ENCODE results near the gene SGPP1.
"Not testable (repeated sequence)": the region's sequence is repeated elsewhere in the genome, so short reads cannot be mapped to it uniquely, and the experiment has no call there.

SGPP1 gene

DNA sequence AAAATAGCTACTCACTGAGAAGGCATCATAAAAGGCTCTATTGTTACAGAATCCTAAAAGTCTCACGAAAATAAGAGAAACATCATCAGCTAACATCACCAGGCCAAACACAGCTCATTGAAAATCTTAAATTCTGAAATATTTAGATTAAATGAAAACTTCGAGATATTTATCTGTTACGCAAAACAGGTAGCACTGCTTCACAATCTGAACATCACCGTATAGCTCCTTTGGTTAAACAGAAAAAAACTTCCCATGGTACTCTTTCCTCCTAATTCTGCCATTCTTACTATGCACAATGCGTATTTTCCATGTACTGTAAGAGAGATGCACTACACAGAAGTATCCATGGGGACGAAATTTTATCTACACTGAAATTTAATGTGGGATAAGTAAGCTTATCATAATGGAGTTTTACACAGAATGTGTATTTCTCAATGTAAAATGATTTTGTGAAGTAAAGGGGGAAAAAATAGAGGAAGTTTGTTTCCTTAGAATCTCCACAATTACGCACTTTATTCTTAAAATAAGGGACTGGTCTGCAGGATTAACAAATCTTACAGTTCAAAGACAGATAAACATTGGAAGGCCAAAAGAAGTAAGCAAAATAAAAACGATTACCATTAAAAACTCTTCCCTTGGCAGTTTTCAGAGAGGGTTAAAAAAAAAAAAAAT is 1.9 kb downstream of the SGPP1 start:
- DNase-seq, result no peak

DNA sequence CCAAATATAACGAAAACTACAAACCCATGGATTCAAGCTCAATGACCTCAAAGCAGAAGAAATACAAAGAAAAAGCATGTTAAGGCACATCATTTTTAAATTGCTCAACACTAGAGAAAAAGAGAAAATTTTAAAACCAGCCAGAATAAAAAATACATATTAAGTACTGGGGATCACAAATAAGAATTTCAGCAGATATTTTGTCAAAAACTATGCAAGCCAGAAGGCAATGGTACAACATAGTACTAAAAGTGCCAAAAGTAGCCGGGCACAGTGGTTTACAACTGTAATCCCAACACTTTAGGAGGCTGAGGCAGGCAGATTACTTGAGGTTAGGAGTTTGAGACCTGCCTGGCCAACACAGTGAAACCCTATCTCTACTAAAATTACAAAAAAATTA is 10.2 kb downstream of the SGPP1 start:
- peak; percentile 15 for DNase-seq

DNA sequence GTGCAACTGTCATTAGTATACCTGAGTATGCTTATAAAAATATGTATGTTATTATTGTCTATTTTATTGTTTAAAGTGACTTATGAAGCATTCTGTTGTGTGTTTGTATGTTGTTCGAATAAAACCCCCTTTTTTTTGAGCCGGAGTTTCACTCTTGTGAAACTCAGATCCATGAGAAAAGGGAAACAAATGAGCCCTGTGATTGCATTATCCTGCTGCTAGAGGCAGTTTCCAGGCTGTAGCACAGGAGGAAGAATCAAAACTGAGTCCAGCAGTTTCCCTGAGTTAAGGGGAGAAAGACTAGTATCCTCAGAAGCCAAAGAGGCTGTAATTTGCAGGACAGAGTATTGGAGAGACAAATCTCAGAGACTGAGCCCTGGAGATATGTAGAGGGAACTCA is 12.5 kb downstream of the SGPP1 start:
- DNase-seq, result no peak

DNA sequence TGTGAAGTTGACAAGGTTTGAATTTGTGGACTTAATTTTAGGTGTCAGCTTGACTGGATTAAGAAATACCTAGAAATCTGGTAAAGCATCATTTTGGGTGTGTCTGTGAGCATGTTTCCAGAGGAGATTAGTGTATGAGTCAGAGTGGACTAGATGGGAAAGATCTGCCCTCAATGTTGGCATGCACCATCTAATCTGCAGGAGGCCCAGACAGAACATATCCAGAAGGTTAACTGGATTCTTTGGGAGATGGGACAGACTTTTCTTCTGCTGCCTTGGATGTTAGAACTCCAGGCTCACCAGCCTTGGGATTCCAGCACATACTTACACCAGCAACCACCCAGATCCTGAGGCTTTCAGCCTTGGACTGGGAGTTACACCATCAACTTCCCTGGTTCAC is 14.1 kb downstream of the SGPP1 start:
- DNase-seq, result no peak

DNA sequence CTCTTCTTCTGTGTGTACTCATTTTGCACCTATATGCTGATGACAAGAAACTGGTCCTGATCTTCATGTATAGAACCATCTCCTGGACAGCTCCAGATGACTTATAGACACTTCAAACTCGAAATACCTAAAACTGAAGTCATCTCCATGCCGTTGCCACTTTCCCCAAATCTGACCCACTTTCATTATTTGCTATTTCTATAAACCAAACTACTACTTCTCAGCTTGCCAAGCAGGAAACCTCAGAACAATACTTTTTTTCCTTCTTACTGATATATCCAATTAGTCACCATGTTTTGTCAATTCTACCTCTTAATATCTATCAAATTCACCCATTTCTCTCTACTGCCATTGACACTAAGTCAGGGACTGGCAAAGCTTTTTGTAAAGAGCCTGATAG is 14.8 kb downstream of the SGPP1 start:
- no peak for DNase-seq

DNA sequence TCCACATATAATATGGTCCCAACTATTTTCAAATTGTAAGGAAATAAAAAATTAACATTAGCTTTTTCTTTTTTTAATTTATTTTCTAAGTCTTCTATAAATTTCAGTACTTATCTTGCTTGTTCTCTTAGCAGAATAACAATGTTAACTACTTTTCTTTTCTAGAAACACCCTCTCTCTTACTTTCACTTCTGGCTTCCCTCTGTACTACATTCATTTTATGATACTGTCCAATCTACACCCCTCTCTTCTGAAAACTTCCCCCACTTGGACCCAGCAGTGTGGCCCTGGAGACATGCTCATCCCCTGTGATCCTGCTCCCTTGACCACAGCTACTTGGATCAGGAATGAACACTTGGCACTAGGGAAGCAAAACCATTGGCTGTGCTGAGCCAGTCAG is 15.7 kb downstream of the SGPP1 start:
- no peak for DNase-seq

DNA sequence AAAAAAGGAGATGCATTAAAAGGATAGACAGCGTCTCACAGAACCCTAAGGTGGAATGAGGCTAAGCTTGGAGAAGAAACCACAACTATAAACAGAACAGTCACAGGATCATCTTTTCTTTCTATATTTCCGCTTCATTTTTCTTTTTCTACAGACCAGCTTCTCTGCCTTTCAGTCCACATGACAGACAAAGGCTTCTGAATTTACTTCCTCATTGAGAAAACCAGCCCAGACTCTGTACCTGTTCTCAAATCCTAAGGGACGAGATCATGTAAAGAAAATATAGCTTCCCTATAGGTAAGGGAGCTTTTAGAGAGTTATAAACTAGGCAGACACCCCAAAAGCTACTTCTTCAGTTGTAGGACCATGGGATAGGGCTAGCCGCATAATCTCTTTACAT is 17.4 kb downstream of the SGPP1 start:
- DNase-seq, result no peak

DNA sequence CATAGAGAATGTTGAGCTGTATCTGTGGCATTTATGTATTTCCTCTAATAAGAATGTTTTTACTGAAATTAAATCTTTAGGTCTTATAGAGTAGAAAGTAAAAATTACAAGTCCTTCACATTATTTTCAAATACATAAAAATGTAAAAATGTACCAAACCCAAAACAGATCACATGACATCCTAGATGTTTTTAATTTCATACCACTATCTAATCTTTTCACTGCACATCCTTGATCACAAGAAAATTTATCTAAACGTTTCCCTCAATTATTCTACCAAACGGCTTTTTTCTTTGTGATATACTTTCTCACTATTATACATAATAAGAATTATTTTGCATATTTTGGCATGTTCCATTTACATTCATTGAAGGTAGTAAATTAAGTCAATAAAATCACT is 18.3 kb downstream of the SGPP1 start:
- no peak for DNase-seq

DNA sequence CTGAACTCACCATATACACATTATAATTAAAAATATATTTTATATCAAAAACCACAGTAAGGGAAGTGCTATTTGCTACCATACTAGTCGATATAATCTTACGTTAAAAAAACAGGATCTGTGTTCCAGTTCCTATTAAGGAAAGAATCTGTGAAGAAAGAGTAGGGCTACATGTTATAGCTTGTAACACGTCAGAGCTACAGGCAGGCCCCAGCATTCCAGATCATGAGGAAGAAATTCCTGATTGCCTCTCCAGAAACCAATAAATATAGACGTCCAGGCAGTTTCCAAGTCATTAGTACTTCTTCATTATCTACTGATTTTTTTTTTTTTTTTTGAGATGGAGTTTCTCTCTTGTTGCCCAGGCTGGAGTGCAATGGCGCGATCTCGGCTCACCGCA is 20.6 kb downstream of the SGPP1 start:
- DNase-seq, result no peak

DNA sequence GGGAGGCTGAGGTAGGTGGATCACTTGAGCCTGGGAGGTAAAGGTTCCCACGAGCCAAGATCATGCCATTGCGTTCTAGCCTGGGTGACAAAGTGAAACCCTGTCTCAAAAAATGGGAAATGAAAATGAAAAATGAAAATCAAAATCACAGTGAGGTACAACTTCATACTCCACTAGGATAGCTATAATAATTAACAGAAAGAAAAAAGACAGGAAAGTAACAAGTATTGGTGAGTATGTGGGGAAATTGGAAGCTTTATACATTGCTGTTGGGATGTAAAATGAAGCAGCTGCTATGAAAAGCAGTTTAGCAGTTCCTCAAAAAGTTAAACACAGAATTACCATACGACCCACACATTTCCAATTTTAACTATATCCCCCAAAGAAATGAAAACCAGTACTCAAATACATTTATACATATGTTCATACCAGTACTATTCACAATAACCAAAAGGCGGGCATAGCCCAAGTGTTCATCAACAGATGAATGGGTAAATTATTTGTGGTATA is 22.2 kb downstream of the SGPP1 start:
- DNase-seq, result no peak

DNA sequence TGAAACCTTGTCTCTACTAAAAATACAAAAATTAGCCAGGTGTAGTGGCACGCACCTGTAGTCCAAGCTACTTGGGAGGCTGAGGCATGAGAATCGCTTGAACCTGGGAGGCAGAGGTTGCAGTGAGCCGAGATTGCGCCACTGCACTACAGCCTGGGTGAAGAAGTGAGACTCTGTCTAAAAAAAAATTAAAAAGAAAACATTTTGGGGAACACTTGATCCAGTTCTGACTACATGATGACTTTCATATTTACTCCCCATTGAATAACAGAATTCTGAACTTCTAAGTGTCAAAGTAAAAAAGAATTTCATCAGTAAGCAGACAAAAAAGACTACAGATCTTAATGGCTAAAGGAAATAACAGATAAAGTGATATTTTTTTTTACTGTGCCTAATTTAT is 25.3 kb downstream of the SGPP1 start:
- not testable (repeated sequence) for DNase-seq

DNA sequence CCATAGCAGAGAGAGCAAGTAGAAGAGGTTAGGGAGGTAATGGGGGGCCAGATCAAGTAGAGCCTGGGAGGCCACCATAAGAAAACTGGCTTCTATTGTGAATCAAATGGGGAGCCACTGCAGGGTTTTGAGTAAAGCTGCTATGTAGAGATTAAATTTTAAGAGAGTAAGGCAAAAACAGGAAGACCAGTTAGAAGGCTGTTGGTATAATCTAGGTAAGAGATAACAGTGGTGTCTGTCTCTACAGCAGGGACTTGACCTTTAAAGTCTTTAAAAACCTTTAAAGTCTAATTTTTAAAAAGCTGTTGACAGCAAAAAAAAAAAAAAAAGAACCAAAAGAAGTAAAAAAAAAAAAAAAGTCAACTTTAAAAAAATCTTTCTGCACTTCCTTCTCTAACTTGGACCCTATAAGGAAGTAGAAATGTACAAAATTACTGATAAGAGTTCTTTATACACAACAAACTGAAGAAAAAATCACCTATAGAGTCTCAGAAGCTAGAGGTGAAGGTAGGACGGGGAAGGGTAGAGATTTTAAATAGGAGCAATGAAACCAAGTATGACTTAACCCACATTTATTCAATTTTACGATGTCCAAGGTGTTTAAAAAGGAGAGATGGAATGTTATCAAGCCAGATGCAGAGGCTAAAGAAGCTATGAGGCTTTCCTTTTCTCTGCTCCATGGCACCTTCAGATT is 26.1 kb downstream of the SGPP1 start:
- DNase-seq, result no peak

DNA sequence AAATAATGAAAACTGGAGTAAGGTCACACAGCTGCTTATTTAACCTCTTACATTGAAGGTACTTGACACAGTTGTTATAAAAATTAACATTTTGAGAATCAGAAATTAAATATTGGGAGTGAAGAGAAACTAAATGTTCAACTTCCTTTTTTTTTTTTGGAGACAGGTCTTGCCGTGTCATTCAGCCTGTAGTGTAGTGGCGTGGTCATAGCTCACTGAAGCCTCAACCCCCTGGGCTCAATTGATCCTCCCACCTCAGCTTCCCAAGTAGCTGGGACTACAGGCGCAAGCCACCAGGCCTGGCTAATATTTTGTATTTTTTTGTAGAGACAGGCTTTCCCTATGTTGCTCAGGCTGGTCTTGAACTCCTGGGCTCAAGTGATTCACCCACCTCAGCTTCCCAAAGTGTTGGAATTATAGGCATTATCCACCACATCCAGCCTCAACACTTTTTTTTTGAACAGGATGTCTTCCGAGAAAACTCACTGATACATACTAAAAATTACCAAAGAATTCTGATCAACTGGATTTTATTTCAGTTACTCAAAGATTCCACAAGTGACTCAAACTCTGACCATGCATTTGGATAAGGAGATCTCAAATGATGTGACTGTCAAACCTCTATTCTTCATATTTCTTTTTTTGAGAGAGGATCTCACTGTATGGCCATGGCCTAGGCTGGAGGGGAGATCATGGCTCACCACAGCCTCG is 35.4 kb downstream of the SGPP1 start:
- DNase-seq, result no peak

DNA sequence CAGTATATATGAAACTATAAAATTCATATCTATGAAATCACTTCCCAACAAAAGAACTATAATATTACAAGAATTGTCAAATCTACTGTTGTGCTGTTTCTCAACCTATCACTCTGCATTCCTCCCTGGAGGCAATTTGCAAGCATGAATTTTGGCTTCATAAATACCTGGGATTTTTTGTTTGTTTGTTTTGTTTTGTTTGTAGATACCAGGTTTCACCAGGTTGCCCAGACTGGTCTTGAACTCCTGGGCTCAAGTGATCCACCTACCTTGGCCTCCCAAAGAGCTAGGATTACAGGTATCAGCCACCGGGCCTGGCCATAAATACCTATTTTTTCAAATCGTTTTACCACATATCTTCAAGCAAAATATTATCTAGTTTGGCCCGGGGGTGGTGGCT is 38.7 kb downstream of the SGPP1 start:
- DNase-seq, result no peak

DNA sequence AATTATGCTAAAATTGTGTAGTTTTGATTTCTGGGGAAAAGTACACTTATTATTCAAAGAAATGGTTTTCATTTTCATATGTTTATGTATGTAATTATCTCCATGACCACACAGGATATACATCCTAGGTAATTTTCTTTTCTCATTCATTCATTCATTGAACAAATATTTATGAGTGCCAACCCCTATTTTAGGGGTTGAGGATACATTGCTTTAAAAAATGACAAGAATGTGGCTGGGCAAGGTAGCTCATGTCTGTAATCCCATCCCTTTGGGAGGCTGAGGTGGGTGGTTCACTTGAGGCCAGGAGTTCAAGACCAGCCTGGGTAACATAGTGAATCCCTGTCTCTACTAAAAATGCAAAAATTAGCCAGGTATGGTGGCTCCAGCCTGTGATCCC is 40.9 kb downstream of the SGPP1 start:
- no peak for DNase-seq

DNA sequence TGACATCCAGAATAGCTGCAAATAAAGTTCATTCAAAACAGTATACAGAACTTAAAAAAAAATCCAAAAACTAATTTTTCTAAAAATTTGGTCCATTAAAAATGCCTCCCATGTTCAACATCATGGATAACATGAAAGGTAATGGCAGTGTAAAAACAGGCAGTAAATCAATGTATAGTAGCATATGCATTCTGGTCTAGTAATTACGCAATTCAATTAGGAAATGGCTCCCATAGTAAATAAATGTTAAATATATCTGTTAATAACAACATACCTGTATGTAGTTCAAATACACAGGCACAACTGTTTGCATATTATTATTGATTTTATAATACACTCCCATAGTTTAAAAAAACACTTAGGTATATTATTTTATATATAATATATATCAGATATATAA is 42.5 kb downstream of the SGPP1 start:
- DNase-seq, result no peak

DNA sequence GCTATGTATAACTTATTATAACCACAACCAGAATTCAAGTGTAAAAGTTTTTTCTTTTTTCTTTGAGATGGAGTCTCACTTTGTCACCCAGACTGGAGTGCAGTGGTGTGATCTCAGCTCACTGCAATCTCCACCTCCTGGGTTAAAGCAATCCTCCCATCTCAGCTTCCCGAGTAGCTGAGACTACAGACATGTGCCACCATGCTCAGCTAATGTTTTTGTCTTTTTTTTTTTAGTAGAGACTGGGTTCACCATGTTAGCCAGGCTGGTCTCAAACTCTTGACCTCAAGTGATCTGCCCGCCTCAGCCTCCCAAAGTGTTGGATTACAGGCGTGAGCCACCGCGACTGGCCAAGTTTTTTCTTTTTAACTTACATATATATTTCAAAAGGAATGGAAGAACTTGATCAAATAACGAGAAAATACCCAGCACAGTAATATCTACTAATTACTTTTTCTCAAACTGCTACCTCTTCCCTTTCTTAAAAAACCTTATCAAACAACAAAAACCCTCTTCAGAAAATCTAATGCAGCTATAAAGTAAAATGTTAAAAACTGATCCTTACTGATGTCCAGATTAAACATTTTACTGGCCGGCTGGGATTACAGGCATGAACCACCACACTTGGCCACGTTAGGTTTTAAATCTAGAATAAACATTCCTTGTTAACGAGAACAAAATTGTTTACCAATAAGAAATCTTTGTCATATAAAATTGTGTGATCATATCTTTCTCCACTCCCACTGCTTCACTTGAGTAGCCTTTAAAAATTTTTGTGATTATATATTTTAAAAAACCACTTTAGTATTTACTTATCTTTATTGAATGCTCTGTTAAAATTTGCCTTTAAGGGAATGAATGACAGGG is 44.9 kb downstream of the SGPP1 start:
- DNase-seq, result no peak

DNA sequence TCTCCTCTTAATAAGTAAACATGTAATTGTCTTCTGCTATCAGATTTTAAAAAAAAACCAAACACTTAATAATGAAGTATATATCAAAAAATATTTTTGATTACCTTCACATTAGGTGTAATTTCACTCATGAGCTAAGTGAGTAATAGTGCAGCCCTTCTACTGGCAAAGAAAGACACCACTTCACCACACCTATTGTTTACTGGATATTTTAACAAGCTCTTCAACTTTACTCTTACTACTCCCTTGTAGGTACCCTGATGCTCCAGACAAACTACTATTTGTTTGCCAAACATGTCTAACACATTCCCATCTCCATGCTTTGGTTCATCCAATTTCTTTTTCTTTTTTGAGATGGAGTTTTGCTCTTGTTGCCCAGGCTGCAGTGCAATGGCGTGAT is 49.3 kb downstream of the SGPP1 start:
- no peak for DNase-seq

DNA sequence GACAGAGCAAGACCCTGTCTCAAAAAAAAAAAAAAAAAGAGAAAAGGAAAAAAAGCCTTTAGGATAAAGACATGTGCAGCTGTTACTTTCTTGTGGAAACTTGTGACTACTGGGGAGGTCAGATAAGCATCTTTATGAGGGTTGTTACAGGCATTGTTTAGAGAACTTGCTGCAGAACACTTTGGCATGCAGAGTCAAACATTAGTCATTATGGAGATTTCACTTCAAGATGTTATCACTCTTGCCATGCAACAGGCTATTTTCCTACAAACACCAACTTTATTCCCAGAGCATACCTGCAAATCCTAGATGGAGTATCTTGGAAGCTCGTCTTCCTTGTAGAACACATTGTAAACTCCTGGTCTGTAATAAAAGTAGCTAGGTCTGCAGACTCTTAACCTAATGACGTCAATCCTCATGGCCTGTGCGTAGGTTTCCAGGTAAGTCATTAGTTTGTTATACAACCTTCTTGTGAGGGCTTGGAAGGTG is 49.9 kb downstream of the SGPP1 start:
- DNase-seq, result no peak

DNA sequence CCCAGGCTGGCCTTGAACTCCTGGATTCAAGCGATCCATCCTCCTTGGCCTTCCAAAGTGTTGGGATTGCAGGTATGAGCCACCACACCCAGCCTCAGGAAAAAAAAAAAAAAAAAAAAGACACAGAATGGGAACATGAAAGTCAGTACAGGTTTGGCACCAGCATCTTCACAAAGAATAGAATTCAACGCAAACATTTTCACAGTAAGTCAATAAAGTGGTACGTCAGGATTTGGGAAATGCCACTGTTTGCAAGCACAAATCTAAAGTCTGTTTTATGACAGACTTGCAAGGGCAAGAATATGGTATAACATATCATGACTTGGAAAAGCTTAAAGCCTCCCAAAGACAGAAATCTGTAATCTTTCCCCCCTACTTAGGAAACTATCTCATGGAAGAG is 51.2 kb downstream of the SGPP1 start:
- DNase-seq, result no peak

DNA sequence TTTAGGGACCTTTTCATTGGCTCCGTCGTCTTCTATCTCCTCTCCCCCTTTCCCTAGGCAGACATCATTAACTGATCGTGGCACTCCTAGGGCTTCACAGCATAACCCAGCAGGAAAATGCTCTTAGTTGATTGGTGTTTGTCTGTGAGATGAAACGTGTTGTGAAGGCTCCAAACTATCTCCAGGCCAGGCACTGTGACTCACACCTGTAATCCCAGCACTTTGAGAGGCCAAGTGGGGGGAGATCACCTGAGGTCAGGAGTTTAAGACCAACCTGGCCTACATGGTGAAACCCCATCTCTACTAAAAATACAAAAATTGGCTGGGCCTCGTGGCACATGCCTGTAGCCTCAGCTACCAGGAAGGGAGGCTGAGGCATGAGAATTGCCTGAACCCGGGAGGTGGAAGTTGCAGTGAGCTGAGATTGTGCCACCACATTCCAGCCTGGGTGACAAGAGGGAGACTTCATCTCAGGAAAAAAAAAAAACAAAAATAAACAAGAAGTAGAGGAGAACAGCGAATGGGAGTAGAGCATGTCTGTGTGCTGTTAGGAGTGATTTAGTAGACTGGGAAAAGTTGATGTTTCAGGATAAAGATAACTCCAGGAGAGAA is 53.9 kb downstream of the SGPP1 start:
- no peak for DNase-seq

DNA sequence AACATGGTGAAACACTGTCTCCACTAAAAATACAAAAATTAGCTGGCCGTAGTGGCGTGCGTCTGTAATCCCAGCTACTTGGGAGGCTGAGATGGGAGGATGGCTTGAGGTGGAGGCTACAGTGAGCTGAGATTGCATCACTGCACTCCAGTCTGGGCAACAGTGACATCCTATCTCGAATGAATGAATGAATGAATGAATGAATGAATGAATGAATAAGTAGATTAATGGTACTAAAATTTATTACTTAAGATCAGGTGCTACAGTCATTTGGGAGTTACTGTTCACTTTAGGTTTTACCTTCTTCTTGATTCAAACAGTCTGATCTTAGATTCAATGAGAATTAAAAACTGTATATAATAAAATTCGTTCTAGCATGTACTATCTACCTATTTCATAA is 54.6 kb downstream of the SGPP1 start:
- no peak for DNase-seq
